ENCODE results near the gene RALGPS2. TPM values are rescaled to one million over a fixed set of nuclear protein-coding genes. Genes with fewer than 3 reads are reported as not detected.

The RALGPS2 gene
- total RNA-seq, 1 experiment from 2014 or later = 12.7 TPM

DNA sequence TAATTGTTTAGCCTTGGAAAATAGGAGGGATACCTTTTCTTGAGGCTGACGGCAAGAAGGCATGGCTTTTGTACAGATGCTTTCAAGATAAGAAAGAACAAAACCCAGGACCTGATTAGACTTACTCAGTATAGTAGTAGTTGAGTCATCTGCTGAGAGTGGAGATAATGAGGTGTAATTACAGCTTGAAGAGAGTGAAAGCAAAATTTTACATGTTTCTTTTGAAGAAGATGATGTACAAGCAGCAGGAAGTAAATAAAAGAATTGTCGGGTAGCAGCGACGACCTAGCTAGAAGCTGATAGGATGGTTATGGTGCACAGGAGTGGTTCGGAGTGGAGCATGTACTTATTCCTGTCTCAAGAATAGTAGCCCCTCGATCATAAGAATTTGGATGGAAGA lies 139.3 kb downstream of the RALGPS2 start:
- no peak for TF ChIP-seq EZH2 (IDR thresholded peaks at IDR 0.05; ENCODE audit: borderline replicate concordance, low read depth, low read length, poor library complexity, severe bottlenecking)
- TF ChIP-seq, protein P1, sequence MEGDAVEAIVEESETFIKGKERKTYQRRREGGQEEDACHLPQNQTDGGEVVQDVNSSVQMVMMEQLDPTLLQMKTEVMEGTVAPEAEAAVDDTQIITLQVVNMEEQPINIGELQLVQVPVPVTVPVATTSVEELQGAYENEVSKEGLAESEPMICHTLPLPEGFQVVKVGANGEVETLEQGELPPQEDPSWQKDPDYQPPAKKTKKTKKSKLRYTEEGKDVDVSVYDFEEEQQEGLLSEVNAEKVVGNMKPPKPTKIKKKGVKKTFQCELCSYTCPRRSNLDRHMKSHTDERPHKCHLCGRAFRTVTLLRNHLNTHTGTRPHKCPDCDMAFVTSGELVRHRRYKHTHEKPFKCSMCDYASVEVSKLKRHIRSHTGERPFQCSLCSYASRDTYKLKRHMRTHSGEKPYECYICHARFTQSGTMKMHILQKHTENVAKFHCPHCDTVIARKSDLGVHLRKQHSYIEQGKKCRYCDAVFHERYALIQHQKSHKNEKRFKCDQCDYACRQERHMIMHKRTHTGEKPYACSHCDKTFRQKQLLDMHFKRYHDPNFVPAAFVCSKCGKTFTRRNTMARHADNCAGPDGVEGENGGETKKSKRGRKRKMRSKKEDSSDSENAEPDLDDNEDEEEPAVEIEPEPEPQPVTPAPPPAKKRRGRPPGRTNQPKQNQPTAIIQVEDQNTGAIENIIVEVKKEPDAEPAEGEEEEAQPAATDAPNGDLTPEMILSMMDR (conservative IDR thresholded peaks at IDR 0.05; ENCODE audit: low read depth, low read length) = no peak
- H3K9me3 ChIP-seq (ENCODE audit: low read depth, low read length, poor library complexity, severe bottlenecking) = no peaks in the 10 kb centered on the region
- no peaks in the 10 kb centered on the region for H3K36me3 ChIP-seq (ENCODE audit: insufficient read depth, low read length, poor library complexity, severe bottlenecking)
- H3K27me3 ChIP-seq (replicated peaks; ENCODE audit: insufficient read depth, low read depth, low read length, poor library complexity) = no peaks in the 10 kb centered on the region
- H3K4me1 ChIP-seq (ENCODE audit: insufficient read depth, low read length, poor library complexity, severe bottlenecking) = peaks cover 26% of the 10 kb centered on the region
- intact Hi-C loops (cut with micrococcal nuclease; ENCODE audit: unreplicated experiment) = no loop called here
- no peak overlapping the region for H3K27ac ChIP-seq (ENCODE audit: low read depth, low read length, poor library complexity, severe bottlenecking)
- ChIA-PET CTCF (no interaction called here), POLR2A (ENCODE audit: low non-redundant PET) (no interaction called here)
- no peak overlapping the region for H3K4me3 ChIP-seq (ENCODE audit: low read depth, low read length, poor library complexity, severe bottlenecking)
- DNase-seq (ENCODE audit: low spot score) = peak; percentile 25
- BruUV-seq (replicated peaks) = no TSS peak

DNA sequence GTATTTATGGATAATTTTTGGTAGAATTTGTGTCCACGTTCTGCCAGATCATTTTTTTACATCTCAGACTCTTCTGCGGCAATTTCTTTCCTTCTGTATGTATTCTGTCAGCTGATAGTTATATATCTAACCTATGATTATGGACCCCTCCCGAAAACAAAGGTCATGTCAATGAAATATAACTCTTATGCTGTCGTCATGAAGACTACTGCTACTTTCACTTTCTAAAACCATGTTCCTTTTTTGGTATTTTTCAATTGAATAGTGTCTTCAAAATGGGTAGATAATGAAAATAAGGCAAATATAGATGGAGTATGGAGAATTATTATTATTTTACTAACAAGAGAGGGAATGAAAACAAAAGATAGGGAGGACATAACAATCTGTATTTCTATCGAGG lies 142.6 kb downstream of the RALGPS2 start:
- Histone ChIP-seq H3K9me3 (ENCODE audit: low read depth, low read length, poor library complexity, severe bottlenecking) (no peaks in the 10 kb centered on the region), H3K36me3 (ENCODE audit: insufficient read depth, low read length, poor library complexity, severe bottlenecking) (no peaks in the 10 kb centered on the region), H3K4me1 (ENCODE audit: insufficient read depth, low read length, poor library complexity, severe bottlenecking) (peaks cover 52% of the 10 kb centered on the region), H3K27me3 (replicated peaks; ENCODE audit: insufficient read depth, low read depth, low read length, poor library complexity) (no peaks in the 10 kb centered on the region), H3K27ac (ENCODE audit: low read depth, low read length, poor library complexity, severe bottlenecking) (no peak overlapping the region), H3K4me3 (ENCODE audit: low read depth, low read length, poor library complexity, severe bottlenecking) (peak overlapping the region; percentile 28)
- ChIA-PET CTCF (no interaction called here), POLR2A (ENCODE audit: low non-redundant PET) (no interaction called here)
- BruUV-seq (replicated peaks) = no TSS peak
- no peak for TF ChIP-seq EZH2 (IDR thresholded peaks at IDR 0.05; ENCODE audit: borderline replicate concordance, low read depth, low read length, poor library complexity, severe bottlenecking)
- TF ChIP-seq, protein P1 (conservative IDR thresholded peaks at IDR 0.05; ENCODE audit: low read depth, low read length) = no peak
- DNase-seq (ENCODE audit: low spot score) = no peak
- intact Hi-C loops (cut with micrococcal nuclease; ENCODE audit: unreplicated experiment) = no loop called here

DNA sequence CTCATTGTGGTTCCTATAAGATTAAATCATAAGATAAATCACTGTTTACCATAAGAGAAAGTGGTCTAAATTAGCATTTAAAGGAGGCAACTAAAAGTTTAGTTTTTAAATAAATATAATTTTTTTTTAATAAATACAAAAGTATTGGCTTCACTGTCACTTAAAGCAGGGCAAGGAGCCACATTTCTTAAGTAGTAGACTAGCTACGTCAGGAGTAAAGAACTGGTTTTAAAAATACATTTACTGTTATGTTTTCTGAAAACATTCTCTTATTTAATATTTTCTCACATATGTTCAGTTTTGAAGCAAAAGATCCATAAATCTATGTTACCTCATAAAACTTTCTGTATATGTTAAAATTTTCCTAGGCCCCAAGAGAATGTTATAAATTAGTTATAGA lies 143.7 kb downstream of the RALGPS2 start:
- H3K4me3 ChIP-seq (ENCODE audit: low read depth, low read length, poor library complexity, severe bottlenecking) = peak overlapping the region; percentile 28
- no peak for TF ChIP-seq EZH2 (IDR thresholded peaks at IDR 0.05; ENCODE audit: borderline replicate concordance, low read depth, low read length, poor library complexity, severe bottlenecking)
- TF ChIP-seq, protein P1 (conservative IDR thresholded peaks at IDR 0.05; ENCODE audit: low read depth, low read length) = no peak

More for the DNA sequence above, 143.7 kb downstream of the RALGPS2 start:
- CTCF ChIA-PET = interaction anchor here (0.7 kb wide), 1 partner anchor 328 kb away, joined by 3 read pairs; no protein-coding TSS in a partner anchor
- Histone ChIP-seq H3K27ac (ENCODE audit: low read depth, low read length, poor library complexity, severe bottlenecking) (peak overlapping the region; percentile 47), H3K4me1 (ENCODE audit: insufficient read depth, low read length, poor library complexity, severe bottlenecking) (peaks cover 55% of the 10 kb centered on the region), H3K27me3 (replicated peaks; ENCODE audit: insufficient read depth, low read depth, low read length, poor library complexity) (no peaks in the 10 kb centered on the region), H3K9me3 (ENCODE audit: low read depth, low read length, poor library complexity, severe bottlenecking) (no peaks in the 10 kb centered on the region), H3K36me3 (ENCODE audit: insufficient read depth, low read length, poor library complexity, severe bottlenecking) (no peaks in the 10 kb centered on the region)
- DNase-seq (ENCODE audit: low spot score) = no peak
- intact Hi-C loops (cut with micrococcal nuclease; ENCODE audit: unreplicated experiment) = no loop called here
- POLR2A ChIA-PET (ENCODE audit: low non-redundant PET) = no interaction called here
- BruUV-seq (replicated peaks) = no TSS peak

Measured in A673 (cell line).